ENCODE results near the gene LRRFIP1. TPM values are rescaled to one million over a fixed set of nuclear protein-coding genes. Genes with fewer than 3 reads are reported as not detected.

LRRFIP1 gene
- polyA plus RNA-seq, 2 of the 4 experiments (the other 2 are of a cell fraction): 75.6 to 93.0 TPM

GRCh38 chr2:237806334-237806733, 178.9 kb downstream of the LRRFIP1 start:
- ChIA-PET CTCF (no interaction called here), POLR2A (no interaction called here)
- H3K4me3 ChIP-seq: no peak overlapping the region
- no peak for ATAC-seq
- WGBS (ENCODE audit: missing lambda C conversion rate): 29% methylated on average over 2 of the region's 2 CpGs
- H3K4me2 ChIP-seq: no peak overlapping the region
- H3K9me3 ChIP-seq: no peaks in the 10 kb centered on the region
- no peaks in the 10 kb centered on the region for H3K4me1 ChIP-seq
- H3K27ac ChIP-seq: no peak overlapping the region
- FAIRE-seq: no peak
- TF ChIP-seq RFX5 (IDR thresholded peaks at IDR 0.05) (no peak), CEBPB (IDR thresholded peaks at IDR 0.05) (no peak), JUNB (IDR thresholded peaks at IDR 0.05) (no peak), CBX2 (IDR thresholded peaks at IDR 0.05; ENCODE audit: borderline replicate concordance, low read depth) (no peak), HOXB5 (CRISPR knock-in tag; IDR thresholded peaks at IDR 0.05) (no peak), JUN (IDR thresholded peaks at IDR 0.05) (no peak), CHD4 (IDR thresholded peaks at IDR 0.05; ENCODE audit: borderline replicate concordance) (no peak), BCL3 (IDR thresholded peaks at IDR 0.05) (no peak), SREBF2 (IDR thresholded peaks at IDR 0.05) (no peak), E2F6 (IDR thresholded peaks at IDR 0.05; ENCODE audit: borderline replicate concordance, low read depth) (no peak), FOSB (CRISPR knock-in tag; IDR thresholded peaks at IDR 0.05) (no peak), GATA3 (IDR thresholded peaks at IDR 0.05; ENCODE audit: borderline replicate concordance) (no peak), EHMT2 (IDR thresholded peaks at IDR 0.05; ENCODE audit: low read depth) (no peak)
- DNase-seq (ENCODE audit: low read depth in 1 of 2, low spot score in 1 of 2): no peak

GRCh38 chr2:237815637-237816036, 188.2 kb downstream of the LRRFIP1 start:
- H3K4me1 ChIP-seq: no peaks in the 10 kb centered on the region
- TF ChIP-seq GATA3 (IDR thresholded peaks at IDR 0.05; ENCODE audit: borderline replicate concordance) (no peak), CBX2 (IDR thresholded peaks at IDR 0.05; ENCODE audit: borderline replicate concordance, low read depth) (no peak), SMC3 (IDR thresholded peaks at IDR 0.05) (no peak), ZC3H11A (IDR thresholded peaks at IDR 0.05) (no peak), MYC (IDR thresholded peaks at IDR 0.05; ENCODE audit: borderline replicate concordance, low read length) (no peak), BHLHE40 (IDR thresholded peaks at IDR 0.05; ENCODE audit: low read depth, low read length) (no peak), EP300 (IDR thresholded peaks at IDR 0.05) (no peak), CTCF (IDR thresholded peaks at IDR 0.05) (no peak), USF2 (IDR thresholded peaks at IDR 0.05) (no peak), FOXS1 (CRISPR knock-in tag; IDR thresholded peaks at IDR 0.05) (no peak), EHMT2 (IDR thresholded peaks at IDR 0.05; ENCODE audit: low read depth) (no peak), ZFP36 (IDR thresholded peaks at IDR 0.05; ENCODE audit: borderline replicate concordance, partially characterized antibody) (no peak), NR3C1 (IDR thresholded peaks at IDR 0.05) (no peak)
- FAIRE-seq (no peak), DNase-seq (ENCODE audit: low read depth in 1 of 2, low spot score in 1 of 2) (no peak), ATAC-seq (no peak)
- 23% methylated on average over 1 of the region's 1 CpG for WGBS (ENCODE audit: missing lambda C conversion rate)
- no peak overlapping the region for H3K27ac ChIP-seq
- POLR2A ChIA-PET: no interaction called here
- H3K4me2 ChIP-seq: no peak overlapping the region
- CTCF ChIA-PET: no interaction called here
- no peaks in the 10 kb centered on the region for H3K9me3 ChIP-seq
- H3K4me3 ChIP-seq: no peak overlapping the region

Measured in A549 (cell line).